Activated T-helper 9 cell treated with anti-CD3 and anti-CD28 coated beads, Interleukin-2, amount 50 U/mL, for 16 hours (primary cell): ENCODE measurements around the gene URB2.
A peak's percentile ranks its signal among the peaks of the same experiment; 100 is the strongest.
"Not testable (repeated sequence)": the region's sequence is repeated elsewhere in the genome, so short reads cannot be mapped to it uniquely, and the experiment has no call there.

ENCODE experiments used
- DNase-seq: peaks from one replicate; pipeline ENCODE4 v3.0.0-alpha.2; 2020; ENCODE audit warnings: low read depth

URB2 gene

DNA sequence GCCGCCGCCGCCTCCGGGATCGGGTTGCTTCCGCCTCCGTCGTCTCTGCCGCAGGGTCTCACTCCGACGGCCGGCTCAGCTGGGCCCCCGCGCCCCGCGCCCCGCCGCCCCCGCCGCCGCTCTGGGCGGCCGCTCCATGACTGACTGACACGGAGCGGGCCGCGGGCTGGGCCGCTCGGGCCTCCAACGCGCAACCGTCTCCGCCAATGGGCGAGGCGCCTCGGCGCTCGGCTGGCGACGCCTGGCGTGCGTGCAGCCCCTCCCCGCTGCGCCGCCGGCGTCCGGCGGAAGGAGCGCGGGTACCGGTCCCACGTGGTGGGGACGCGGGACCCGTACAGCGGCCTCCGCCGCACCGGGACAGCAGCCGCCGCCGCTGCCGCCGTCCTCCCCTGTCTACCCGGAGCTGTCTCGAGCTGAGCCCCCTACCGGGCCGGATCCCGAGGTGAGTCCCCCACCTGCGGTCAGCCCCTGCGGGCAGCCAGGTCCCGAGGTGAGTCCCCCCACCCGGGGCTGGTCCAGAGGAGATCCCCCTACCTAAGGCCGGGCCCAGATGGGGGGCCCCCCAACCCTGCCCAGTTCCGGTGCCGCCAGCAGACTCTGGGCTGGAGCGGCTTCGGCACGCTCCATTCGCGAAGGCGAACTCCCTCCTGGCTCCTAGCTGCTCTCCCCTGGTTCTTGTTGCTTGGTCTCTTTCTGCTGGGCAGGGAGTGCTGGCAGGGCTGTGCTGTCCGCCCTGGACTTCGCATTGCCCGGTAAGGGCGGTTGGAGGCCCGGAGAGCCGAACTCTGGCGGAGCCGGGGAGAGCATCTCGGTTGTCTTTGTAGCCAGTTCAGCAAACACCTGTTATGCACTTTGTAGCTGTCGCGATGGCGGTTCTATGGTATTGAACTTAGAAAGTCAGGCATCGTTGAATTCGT, at the start of gene URB2, which contains the start of gene TAF5L:
TSS of gene URB2 (plus strand) at position 333 of the 917 bp plus-strand sequence. CDS start 1,387 bp downstream, outside the sequence.
TSS of gene TAF5L (minus strand) at position 208 of the 917 bp plus-strand sequence. CDS start 11,640 bp downstream, outside the sequence.
- peak; percentile 79 for DNase-seq

DNA sequence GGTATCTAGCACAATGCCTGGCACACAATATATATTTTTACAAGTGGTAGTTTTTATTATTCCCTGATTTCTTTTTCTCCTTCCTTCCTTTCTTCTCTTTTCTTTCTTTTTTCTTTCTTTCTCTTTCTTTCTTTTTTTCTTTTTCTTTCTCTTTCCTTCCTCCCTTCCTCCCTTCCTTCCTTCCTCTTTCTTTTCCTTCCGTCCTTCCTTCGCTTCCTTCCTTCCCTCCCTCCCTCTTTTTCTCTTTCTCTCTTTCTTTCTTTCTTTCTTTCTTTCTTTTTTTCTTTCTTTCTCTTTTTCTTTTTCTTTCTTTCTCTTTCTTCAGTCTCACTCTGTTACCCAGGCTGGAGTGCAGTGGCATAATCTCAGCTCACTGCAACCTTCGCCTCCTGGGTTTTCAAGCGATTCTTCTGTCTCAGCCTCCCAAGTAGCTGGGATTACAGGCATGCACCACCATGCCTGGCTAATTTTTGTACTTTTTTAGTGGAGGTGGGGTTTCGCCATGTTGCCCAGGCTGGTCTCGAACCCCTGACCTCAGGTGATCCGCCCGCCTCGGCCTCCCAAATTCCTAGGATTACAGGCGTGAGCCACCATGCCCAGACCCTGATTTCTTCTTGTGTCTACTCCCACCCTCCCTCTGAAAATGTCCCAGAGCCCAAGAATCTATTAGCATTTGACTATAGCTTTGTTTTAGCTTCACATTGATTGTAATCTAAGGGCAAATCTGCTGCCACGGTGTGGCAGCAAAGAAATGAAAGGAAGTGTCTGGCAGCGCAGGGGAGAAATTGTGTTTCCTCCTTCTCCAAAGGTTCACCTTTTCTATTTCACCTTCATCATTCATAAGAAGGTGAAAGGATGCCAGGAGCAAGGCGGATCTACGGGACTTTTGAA, 47.6 kb upstream of the URB2 start:
- DNase-seq: no peak

GRCh38 chr1:229579059-229579673, 46.9 kb upstream of the URB2 start:
- no peak for DNase-seq

GRCh38 chr1:229581485-229581884, 44.6 kb upstream of the URB2 start:
- DNase-seq: no peak

DNA sequence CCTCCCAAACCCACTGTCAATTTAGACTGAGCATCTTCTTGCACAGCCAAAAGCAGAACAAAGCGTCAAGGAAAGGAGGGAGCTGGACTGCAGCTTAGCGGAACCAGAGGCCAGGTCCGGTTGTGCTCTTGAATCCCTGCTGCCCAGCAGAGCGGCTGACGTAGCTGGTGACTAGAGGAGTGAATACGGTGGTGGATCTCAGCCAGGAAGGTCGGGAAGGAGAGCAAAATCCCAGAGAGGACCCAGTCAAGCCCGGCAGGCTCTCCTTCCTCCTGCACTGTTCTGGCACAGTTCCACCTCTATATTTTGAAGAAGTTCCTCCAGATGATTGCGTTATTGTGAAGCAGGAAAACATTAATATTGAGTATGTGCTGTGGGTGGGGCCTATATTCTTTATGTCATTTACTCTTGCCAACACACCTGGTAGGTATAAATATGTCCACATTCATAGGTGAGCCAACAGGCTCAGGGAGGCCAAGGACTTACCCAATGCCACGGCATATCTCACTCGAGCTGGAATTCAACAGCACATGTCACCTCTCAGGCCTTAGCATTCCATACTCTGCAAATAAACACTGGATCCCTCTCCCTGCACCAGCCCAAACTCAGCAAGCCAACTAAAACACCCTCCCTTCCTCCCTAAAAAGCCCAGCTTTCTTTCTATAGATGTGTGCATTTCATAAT, 43.9 kb upstream of the URB2 start:
- DNase-seq: no peak

- no peak for DNase-seq
These were observed 43.3 kb upstream of the URB2 start for GRCh38 chr1:229582715-229583114.

DNA sequence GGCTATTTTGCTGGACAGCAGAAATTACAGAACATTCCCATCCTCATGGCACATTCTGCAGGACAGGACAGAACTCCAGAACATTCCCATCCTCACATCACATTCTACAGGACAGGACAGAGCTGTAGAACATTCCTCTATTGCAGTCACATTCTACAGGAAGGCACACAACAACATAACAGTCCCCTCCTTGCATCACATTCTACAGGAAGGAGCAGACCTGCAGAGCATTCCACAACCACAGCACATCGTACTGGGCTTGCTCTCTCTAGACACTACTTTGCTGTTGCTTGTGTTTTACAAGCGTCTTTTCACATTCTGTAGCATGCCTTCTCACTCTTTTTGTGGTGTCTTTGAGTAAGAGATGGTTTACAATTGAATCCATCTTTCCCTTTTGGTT, 40.7 kb upstream of the URB2 start:
- DNase-seq: no peak

DNA sequence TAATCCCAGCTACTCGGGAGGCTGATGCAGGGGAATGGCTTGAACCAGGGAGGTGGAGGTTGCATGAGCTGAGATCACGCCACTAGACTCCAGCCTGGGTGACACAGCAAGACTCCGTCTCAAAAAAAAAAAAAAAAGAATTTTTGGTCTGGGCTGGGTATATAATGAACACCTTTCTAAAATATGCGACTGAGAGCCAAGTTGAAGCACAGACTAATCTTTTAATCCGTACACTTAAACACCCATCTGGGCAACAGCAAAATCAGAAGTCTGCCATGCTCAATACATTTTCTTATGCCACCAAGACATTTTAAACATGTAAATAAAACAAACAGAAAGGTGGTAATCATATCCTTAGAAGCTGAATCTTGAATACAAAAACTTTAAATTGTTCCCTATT, 35.9 kb upstream of the URB2 start:
- DNase-seq: no peak

DNA sequence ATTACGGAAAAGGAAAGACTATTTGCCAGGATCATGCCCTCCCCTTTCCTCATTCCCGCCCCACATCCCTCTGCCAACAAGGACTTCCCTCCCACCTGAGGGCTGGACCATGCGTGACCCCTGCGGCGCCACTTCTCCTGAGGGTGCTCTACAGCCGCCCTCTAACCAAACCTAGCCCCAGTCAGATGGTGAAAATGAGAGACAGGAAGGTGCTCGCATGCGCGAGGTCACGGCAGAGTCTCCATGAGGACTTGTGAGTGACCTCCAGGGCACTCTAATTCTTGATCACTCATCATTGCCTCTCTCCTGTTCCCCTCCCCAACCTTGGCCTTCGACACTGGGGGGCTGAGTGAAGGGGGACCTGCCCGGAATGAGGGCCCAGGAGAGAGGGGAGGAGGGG, 32.2 kb upstream of the URB2 start:
- no peak for DNase-seq

- no peak for DNase-seq
These were observed 31.6 kb upstream of the URB2 start for GRCh38 chr1:229594227-229595008.

DNA sequence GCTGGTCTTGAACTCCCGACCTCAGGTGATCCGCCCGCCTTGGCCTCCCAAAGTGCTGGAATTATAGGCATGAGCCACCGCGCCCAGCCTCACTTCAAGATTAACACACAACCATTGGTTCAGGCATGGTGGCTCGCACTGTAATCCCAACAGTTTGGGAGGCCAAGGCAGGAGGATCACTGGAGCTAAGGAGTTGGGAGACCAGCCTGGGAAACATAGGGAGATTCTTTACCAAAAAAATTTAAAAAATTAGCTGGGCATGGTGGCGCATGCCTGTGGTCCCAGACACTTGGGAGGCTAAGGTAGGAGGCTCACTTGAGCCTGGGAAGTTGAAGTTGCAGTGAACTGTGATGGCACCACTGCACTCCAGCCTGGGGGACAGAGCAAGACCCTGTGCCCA, 30.2 kb upstream of the URB2 start:
- not testable (repeated sequence) for DNase-seq

DNA sequence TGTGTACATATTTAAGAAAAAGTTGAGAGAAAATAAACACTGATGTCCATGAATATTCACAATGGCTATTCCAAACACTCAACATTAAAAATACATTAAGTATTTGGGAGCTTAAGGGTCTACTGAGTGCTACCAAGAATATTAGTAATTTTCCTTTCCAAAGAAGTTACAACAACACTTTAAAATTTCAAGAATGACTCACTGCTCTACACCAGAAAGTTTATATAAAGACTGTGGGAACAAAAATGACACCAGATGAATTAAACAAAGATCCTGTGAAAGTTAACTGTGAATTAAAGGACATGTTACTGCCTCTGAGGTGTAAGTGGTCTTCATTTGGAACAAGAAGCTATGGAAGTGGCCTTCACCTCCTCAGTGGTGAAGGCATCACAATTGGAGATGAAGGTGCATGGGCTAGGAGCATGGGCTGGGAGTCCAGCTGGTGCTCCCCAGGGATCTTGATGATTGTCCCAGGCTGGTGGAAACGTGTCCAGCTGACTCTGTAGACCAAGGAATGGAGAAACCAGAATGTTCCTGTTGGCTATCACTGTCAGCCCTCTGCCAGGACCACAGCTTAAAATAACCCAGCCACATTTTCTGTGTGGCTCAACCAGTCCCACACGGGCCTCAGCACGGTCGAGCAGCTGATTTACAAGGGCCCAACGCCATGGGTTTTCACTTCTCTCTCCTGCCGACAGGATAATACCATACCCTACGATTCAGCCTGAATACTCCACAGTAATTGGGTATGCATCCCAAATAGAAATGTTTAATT, 28.9 kb upstream of the URB2 start:
- no peak for DNase-seq

DNA sequence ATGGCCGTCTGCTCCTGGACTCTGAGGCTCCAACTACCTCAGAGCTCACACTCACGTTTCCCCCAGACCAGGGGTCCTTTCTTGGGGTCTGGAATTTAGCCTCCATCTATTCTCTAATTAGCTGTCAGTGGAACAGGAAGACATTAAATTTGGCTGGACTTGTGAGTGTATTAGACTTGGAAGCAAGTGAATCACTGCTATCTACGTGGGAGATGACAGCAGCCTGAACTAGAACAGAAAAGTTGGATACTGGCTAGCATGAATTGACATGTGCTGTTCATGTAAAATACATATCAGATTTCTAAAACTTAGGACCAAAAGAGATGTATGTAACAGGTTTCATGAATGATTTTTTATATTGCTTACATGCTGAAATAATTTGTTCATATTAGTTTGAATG, 28.2 kb upstream of the URB2 start:
- no peak for DNase-seq

DNA sequence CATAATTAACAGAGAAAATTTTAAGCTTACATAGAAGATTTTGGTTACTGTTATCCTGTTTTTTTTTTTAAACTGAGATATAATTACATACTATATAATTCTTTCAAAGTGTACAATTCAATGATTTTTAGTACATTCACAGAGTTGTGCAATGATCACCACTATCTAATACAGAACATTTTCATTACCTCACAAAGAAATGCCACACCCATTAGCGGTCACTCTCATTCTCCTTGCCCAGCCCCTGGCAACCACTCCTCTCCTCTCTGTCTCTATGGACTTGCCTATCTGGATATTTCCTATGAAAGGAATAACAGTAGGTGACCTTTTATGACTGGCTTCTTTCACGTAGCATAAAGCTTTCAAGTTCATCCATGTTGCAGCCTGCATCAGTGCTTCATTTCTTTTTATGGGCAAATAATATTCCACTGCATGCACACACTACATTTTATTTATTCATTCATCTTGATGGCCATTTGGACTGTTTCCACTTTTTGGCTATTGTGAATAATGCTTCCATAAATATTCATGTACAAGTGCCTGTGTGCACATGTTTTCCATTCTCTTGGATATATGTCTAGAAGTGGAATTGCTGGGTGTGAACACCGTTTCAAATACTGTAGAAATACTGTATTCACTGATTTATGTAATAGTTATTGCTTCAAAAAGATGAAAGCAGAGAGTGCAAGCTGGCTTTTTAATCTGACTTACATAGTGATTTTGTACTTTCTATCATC, 26.7 kb upstream of the URB2 start:
- no peak for DNase-seq

DNA sequence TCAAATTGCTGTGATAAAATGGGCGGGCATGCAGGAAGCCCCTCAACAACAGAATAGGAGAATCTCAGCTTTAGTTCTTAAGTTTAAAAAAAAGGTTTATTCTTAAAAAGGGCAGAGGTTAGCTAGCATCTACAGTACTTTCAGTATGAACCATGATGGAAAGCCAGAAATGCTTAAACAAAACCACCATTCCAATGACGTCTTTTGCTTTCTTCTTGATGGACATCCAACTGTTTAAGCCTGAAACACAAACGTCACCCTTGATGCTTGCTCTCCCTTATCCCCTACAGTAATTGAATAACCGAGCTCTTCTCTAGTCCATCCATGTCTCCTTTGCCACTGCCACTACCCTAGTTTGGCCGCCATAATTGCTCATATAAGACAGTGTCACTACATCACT, 25.8 kb upstream of the URB2 start:
- DNase-seq: no peak

DNA sequence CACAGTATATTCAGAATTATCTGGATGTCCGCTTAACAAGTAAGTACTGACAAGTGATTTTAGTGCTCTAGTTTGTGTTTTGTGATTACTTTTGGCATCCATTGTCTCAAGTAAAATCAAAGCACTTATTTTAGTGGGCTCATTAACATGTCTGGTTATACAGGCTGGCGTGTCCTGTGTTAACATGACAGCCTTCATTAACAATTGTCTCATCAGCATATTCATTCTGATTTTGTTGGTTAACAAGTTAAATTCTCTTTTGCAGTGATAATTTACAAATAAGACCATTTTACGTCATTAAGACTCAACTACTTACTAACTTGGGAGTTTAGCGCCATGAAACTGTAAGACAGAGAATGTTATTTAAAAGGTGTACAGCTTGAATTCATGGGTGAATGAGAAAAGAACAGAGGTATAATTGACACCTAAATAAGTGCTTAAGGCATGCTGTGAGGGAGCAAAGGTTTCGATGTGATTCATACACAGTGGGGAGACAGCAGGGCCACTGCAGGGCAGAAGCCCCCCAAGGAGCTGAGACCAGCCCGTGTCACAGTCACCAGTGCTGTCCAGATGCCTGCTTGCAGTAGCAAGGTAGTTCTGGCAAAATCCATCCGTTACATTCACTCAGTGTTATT, 22.6 kb upstream of the URB2 start:
- no peak for DNase-seq

- DNase-seq: no peak
These were observed 18.7 kb upstream of the URB2 start for GRCh38 chr1:229607370-229607769.

DNA sequence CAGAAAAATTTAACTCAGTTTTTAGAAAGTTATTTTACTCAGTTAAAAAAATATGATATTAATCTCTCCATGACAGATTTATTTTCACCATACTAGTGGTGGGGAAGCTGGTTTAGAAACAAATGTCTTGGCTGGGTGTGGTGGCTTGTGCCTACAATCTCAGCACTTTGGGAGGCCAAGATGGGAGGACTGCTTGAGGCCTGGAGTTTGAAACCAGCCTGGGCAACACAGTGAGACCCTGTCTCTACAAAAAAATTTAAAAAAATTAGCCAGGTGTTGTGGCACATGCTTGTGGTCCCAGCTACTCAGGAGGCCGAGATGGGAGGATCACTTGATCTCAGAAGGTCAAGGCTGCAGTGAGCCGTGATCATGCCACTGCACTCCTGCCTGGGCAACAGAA, 17.5 kb upstream of the URB2 start:
- DNase-seq: no peak

DNA sequence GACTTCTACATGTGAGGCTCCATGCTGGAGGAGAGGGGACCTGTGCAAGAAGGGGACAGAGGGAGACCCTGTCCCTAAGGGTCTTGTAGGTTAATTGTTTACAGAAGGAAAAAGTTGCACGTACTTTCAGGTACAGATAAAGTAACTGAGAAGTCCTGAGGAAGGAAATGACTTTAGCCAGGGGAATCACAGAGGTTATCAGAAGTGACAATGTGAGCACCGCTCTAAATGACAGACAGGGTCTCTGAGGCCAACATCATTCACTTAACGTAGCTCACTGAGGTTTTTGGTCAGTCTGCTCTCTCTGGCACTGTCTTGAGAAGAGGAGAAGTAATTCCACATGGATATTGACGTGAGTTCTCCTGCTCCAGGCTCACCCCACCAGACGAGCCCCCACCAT, 12.1 kb upstream of the URB2 start:
- DNase-seq: no peak
